DMS53 treated with DMSO at 0.1 percent for 48 hours (cell line): ENCODE measurements around the gene NFATC2IP.

Experiments used
- DNase-seq: peaks from one replicate; lab custom pipeline; 2025; ENCODE audit not compliant: unreplicated experiment; lab: John Stamatoyannopoulos, UW

Gene NFATC2IP

DNA sequence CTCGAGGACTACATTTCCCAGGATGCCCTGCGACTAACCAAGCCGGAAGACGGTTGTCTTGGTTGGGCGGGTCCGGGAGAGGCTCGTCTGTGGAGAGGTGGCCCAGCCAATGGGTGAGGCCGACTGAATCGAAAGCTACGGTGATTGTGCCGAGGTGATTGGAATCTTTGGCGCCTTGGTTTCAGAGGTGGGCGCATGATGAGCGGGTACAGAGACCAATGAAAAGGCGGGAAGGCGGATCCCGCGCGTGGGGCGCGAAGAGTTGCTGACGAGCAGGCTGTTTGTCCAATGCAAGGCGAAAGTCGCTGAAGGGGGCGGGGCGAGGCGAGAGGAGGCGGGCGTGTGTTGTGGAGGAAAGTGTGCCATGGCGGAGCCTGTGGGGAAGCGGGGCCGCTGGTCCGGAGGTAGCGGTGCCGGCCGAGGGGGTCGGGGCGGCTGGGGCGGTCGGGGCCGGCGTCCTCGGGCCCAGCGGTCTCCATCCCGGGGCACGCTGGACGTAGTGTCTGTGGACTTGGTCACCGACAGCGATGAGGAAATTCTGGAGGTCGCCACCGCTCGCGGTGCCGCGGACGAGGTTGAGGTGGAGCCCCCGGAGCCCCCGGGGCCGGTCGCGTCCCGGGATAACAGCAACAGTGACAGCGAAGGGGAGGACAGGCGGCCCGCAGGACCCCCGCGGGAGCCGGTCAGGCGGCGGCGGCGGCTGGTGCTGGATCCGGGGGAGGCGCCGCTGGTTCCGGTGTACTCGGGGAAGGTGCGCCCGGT is at the start of gene NFATC2IP:
NFATC2IP (plus strand) TSS at position 290 of the 762 bp plus-strand sequence; CDS start at position 365, 75 bp downstream.
- DNase-seq: peak; percentile 93

DNA sequence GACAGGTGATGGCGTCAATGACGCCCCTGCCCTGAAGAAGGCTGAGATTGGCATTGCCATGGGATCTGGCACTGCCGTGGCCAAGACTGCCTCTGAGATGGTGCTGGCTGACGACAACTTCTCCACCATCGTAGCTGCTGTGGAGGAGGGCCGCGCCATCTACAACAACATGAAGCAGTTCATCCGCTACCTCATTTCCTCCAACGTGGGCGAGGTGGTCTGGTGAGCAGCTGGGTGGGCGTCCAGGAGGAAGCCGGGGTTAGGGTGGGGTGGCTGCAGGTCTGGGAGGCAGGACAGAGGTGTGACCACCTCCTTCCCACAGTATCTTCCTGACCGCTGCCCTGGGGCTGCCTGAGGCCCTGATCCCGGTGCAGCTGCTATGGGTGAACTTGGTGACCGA is 48.9 kb upstream of the NFATC2IP start:
- DNase-seq: no peak

DNA sequence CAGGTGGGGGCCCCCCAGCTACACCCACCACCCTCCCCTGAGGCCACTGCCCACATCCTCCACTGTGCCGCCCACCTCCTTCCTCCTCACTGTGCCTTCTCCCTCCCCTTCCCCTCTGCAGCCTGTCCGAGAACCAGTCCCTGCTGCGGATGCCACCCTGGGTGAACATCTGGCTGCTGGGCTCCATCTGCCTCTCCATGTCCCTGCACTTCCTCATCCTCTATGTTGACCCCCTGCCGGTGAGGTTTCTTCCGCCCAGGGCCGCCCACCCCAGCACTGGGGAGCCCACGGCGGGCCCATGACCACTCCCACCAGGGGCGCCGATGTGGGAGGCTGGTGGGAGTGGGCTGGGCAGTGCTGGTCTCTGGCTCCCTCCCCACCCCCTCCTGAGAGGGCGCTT is 47.8 kb upstream of the NFATC2IP start:
- no peak for DNase-seq

DNA sequence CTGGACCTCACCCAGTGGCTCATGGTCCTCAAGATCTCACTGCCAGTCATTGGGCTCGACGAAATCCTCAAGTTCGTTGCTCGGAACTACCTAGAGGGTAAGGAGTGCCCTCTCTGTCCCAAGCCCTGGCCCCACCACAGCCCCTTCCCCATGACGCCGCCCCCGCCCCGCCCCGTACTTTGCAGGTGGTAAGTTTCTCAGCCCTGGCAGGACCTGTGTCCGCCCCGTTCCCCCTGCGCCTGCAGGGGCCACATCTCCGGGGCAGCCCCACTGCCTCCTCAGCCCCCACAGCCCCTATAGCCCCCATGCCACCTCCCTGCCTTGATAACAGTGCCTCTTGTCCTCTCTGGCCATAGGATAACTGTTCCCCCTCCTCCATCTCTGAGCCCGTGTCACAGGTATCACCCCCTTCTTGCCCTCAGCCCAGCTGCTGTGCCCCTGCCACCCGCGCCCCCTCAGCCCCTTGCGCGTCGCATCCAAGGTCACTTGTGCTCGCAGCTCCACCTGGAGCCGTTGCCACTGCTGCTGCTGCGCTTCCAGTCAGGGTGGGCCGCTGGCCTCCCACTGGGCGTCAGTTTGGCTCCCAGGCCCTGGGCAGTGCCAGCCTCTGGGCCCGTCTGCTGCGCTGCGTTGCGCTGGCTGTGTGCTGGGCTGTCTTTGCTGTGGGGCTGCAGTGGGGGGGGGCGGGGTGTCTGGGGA is 47.2 kb upstream of the NFATC2IP start:
- DNase-seq: no peak

DNA sequence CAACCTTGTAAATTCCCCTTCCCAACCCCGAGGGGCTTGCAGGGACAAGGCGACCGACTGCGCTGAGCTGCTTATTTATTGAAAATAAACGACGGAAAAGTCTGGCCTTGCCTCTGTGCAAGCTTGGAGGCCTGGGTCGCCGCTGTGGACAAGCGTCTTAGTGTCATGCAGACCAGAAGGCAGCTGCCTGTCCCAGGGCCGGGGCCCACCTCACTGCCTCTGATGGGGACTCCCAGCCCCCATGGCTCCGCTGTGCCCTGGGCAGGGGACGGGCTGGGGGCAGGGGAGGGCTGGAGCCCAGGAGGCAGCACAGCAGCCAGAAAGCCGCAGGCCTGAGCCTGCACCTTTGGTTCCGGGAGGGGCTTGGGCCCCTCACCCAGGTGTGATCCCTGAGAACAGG is 46.4 kb upstream of the NFATC2IP start:
- no peak for DNase-seq

DNA sequence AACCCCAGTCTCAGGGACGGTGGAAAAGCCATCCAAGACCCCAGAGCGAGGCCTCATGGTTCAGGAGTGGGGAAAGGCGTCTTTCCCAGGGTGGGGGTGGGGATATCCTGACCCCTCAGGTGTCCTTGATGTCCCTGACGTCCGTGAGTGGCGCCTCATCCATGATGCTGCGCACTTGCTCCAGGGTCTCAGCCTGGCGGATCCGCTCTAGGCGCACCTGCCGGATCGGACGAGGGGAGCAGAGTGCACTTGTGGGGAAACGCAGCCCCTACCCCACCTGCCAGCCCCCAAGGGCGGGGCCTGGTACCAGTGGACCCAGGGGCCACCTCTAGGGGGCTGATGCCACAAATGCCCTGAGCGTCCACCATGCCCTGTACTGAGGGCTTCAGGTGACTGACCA is 45.9 kb upstream of the NFATC2IP start:
- DNase-seq: no peak

DNA sequence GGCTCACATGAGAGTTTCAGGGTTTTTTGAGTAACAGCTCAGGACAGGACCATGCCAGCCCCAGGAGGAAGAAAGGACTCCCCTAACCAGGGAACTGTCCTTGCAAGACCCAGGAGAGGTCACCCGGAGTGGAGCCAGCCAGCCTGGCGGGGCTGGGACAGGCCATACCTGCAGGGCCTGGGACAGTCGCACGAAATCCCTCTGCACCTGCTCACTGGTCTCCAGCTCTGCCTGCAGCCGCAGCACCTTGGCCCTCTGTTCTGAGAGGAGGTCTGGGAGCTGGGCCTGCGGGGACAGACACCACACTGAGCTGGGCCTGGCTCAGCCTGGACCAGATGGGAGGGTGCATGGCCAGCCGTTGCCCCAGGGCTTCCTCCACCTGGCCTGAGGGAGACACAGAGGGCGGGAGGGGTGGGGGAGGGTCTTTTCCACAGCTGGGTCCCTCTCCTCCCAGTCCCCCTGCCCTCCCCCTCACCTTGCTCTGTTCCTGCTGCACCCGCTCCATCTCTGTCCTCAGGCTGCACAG is 45.4 kb upstream of the NFATC2IP start:
- DNase-seq: no peak

DNA sequence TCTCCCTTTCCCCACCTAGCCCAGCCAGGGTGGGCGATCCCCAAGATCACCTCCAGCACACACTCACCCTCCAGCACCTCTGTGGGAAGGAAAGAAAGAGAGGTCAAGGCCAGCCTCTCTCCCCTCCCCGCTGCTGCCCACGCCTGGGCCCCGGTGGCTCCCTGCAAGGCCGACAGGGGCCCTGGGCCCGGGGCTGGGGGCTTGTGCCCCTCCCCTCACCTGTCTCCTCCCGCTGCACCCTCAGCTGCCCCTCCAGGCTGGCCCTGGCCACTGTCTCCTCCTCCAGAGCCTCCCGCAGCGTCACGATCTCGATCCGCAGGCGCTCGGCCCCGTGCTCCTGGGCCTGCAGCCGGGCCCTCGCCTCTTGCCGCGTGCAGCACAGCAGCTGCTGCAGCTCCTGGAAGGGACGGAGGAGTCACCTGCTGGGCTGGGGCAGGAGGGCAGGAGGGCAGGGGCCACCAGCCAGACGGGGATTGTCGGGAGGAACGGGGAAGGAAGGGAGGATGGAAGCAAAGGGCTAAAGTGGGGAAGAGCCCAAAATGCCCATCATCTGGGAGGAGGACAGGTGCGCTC is 44.9 kb upstream of the NFATC2IP start:
- DNase-seq: no peak

DNA sequence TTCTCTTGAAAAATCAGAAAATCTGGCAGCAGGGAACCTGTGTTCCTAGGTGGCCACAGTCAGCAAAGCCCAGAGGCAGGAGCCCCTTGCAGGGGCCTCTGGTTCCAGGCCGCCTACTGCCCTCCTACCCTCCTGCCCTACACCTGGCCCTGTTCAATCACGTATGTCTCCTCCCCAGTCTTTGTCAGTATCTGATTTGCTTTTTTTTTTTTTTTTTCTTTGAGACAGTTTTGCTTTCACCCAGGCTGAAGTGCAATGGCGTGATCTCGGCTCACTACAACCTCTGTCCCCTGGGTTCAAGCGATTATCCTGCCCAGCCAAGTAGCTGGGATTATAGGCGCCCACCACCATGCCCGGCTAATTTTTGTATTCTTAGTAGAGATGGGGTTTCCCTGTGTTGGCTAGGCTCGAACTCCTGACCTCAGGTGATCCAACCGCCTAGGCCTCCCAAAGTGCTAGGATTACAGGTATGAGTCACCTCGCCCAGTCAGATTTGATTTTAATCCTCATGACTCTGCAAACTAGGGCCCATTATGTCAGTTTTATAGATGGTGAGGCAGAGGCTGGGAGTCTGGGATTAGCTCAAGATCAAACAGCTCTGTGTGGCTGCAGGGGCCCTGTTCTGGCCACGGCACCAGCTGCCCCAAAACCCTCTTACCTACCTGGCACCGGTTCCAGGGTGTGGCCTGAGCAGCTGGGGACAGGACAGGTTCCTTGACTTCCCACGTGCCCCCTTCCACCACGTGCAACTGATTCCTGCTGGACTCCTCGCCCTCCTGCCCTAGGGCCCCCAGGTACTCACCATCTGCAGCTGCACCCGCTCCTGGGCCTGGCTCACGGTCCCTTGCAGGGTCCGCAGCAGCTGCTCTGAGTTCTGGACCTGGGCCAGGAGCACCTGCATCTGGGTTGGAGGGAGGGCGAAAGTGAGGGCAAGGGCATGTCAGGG is 40.4 kb upstream of the NFATC2IP start:
- no peak for DNase-seq

DNA sequence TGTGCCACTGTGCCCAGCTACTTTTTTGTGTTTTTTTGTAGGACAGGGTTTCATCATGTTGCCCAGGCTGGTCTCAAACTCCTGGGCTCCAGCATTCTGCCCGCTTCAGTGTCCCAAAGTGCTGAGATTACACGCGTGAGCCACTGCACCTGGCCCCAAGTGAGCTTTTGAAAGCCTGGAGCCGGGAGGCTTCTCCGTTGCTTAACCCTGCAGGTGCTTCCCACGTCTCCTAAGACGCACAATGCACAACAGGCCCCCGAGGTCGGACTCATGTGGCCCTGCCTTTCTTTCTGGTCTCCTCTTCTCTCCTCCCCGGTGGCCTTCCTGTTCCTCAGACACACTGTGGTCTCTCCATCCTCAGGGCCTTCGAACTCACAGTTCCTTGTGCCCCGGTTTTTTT is 38.2 kb upstream of the NFATC2IP start:
- DNase-seq: no peak

DNA sequence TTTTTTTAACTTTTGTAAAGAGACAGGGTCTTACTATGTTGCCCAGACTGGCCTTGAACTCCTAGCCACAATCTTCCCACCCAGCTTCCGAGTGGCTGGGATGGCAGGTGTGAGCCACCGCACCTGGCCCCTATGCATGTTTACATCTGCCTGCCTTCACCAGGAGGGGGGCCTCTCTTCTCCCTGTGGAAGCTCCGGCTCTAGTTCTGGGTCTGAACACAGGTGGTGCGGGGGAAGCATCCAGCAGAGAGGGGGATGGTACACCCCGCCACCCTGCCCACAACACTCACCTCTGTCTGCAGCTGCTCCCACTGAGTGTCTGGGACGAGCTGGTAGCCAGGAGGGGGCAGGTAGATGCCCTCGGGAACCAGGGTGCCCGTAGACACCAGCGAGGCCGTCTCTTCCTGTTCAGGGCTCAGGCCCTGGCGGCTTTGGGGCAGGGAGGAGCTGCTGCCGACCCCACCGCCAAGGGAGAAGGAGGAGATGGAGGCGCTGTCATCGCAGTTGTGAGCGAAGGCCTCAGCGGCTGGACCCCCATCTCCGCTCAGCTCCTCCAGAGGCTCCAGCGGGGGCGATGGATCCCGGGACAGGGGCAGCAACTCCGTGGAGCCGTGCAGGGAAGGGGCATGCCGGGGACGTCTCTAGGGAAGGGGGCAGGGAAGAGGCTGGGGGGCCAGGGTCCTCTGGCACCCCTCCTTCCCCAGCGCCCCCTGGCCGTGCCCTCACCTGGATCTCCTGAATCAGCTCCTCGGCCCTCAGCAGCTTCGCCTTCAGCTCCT is 36.6 kb upstream of the NFATC2IP start:
- no peak for DNase-seq

DNA sequence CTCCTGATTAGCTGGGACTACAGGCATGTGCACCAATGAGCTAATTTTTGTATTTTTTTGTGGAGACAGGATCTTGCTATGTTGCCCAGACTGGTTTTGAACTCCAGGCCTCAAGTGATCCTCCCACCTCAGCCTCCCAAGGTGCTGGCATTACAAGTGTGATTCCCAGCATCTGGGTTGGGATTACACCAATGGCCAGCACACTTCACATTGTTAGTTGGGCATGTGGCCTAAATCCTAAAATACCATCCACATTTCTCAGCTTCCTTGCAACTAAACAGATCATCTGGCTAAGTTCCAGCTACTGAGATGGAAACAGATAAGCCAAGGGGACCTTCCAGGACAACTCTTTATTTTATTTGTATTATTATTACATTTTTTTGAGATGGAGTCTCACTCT is 35.6 kb upstream of the NFATC2IP start:
- no peak for DNase-seq

DNA sequence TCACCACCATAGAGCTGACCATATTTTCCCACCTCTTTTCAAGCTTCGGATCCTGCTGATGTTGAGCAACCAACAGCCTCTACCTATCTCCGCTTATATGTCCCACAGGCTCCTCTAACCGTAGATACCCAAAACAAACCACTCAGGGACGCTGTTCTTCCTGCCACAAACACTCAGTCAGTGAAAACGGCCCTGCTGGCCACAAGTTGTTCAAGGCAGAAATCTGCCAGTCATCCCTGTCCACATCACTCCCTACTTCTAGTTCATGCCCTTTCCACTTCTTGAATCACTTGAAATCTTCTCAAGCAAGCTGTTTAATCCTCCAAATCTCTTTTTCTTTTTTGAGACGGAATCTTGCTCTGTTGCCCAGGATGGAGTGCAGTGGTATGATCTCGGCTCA is 33.6 kb upstream of the NFATC2IP start:
- DNase-seq: no peak

DNA sequence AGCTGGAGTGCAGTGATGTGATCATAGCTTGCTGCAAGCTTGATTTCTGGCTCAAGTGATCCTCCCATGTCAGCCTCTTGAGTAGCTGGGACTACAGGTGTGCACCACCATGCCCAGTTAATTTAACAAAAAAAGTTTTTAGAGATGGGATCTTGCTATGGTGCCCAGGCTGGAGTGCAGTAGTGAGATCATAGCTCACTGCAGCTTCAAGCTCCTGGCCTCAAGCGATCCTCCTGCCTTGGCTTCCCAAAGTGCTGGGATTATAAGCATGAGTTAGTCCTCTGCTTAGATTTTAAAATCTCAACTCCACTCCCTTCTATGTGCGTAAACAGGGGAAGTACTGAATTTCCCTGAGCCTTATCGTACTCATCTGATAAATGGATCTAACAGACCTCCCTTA is 32.0 kb upstream of the NFATC2IP start:
- no peak for DNase-seq

DNA sequence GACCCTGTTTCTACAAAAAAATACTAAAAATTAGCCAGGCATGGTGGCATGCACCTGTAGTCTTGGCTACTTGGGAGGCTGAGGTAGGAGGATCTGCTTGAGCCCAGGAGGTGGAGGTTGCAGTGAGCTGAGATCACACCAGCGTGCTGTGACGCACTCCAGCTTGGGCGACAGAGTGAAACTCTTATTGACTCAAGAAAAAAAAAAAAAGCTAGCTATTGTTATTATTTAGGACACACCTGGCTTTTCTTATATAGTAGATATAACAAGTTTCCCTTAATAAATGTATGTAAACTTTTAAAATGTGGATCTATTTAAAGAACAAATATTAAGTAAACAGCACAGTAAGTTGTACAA is 27.5 kb upstream of the NFATC2IP start:
- DNase-seq: no peak

DNA sequence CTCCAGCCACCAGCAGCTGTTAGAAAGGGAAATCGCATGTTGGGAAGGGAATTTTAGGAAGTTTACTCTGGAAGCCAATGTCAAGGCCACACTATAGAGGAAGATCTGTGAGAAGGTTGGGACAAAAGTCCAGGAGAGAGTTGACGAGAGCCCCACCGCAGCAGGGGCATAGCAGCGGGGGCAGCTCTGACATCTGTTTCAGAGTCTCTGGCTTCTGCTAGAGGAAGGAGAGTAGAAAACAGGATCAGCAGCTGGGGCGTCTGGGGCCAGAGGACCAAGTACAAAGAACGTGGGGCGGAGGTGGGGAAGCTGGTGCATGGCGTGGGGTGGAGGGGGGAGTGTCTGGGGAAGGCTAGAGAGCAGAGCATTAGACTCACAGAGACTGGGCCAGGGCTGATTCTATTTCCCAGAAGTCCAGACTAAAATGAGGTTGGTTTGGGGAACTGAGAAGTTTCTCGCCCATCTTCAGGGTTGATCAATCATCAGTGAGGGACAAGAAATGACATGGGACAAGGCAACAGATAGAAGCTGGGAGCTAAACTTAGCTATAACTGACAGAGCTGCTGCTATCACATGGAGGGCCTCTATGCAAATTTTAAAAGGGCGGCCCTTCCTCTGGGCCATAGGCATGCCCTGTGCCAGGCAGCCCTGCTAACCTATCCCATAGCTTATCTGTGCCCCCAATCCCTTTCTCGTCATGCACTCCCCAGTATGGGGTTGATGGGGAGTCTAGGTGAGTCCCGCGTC is 26.9 kb upstream of the NFATC2IP start:
- peak; percentile 7 for DNase-seq

DNA sequence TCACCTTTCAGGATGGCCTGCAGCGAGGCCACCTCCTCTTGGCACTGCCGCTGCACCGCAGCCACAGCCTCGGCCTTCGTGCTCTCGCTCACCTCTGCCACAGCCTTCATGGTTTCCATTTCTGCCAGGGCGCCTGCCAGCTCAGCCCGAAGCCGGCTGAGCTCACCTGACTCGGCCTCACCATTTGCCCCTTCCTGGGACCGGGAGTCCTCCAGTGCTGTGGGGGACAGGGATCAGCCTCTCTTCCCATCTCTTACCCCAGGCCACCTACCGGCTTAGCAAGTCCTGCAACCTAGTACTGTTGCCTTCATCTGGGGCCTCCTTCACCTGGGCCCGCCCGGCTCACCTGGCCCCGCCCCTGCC is 26.4 kb upstream of the NFATC2IP start:
- no peak for DNase-seq

DNA sequence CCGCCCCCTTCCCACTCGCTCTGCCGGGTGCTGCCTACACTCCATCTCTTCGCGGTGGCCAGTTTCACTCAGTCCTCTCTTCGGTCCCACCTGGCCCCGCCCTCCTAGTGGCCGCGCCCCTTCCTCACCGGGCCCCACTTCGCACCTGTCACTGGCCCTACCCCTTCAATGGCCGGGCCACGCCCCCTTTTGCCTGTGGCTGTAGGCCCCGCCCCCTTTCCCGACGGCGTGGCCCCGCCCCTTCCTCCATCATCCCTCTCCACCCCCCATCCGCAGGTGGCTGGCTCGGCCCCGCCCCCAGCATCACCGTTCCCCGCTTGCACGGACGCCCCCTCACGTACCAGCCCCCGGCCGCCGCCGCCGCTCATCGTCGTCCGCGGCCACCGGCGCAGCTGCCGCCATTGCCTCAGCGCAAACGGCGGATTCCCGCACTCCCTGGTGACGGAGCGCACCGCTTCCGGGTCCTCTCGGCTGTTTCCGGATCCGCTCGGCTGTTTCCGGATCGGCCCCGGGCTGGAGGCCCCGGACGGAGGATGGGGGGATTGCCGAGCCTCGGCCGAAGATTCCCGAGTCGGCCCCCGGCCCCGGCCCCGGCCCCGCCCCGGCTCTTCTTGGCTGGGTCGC is 25.9 kb upstream of the NFATC2IP start, which contains the start of gene RABEP2:
RABEP2 (minus strand) TSS at position 477 of the 624 bp plus-strand sequence; CDS start at position 402, 75 bp downstream.
- DNase-seq: peak; percentile 85
